Measurements from ENCODE around the gene GARIN1A. TPM values are rescaled to one million over a fixed set of nuclear protein-coding genes. Genes with fewer than 3 reads are reported as not detected.
"Not testable (repeated sequence)": the region's sequence is repeated elsewhere in the genome, so short reads cannot be mapped to it uniquely, and the experiment has no call there.

The GARIN1A gene
- total RNA-seq, 2 donors from 2014 or later: 0.81 to 2.3 TPM

DNA sequence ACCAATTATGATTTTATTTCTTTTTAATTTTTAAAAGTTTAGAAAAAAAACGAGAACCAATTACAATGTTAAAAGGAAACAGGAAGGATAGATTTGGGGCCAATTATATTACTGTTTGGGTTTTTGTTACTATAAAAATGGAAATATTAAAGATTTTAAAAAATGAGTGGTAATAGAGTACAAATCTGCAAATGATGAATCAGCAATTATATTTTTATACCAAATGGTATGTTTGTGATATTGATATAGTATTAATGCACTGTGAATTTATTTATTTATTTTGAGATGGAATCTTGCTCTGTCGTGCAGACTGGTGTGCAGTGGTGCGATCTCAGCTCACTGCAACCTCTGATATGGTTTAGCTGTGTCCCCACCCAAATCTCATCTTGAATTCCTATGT is 11.5 kb upstream of the GARIN1A start:
- DNase-seq (ENCODE audit: low spot score): no peak
- Histone ChIP-seq H3K27me3 (replicated peaks; ENCODE audit: insufficient read depth) (no peaks in the 10 kb centered on the region), H3K27ac (no peak overlapping the region), H3K4me1 (ENCODE audit: control insufficient read depth in 1 of 2, low read depth in 2 of 2) (no peaks in the 10 kb centered on the region), H3K4me3 (no peak overlapping the region), H3K36me3 (no peaks in the 10 kb centered on the region), H3K9me3 (peaks cover 8% of the 10 kb centered on the region)
- TF ChIP-seq, protein P1, sequence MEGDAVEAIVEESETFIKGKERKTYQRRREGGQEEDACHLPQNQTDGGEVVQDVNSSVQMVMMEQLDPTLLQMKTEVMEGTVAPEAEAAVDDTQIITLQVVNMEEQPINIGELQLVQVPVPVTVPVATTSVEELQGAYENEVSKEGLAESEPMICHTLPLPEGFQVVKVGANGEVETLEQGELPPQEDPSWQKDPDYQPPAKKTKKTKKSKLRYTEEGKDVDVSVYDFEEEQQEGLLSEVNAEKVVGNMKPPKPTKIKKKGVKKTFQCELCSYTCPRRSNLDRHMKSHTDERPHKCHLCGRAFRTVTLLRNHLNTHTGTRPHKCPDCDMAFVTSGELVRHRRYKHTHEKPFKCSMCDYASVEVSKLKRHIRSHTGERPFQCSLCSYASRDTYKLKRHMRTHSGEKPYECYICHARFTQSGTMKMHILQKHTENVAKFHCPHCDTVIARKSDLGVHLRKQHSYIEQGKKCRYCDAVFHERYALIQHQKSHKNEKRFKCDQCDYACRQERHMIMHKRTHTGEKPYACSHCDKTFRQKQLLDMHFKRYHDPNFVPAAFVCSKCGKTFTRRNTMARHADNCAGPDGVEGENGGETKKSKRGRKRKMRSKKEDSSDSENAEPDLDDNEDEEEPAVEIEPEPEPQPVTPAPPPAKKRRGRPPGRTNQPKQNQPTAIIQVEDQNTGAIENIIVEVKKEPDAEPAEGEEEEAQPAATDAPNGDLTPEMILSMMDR (IDR thresholded peaks at IDR 0.05): no peak
- ATAC-seq (ENCODE audit: insufficient number of reproducible peaks, low FRiP score, low read depth): no peak

DNA sequence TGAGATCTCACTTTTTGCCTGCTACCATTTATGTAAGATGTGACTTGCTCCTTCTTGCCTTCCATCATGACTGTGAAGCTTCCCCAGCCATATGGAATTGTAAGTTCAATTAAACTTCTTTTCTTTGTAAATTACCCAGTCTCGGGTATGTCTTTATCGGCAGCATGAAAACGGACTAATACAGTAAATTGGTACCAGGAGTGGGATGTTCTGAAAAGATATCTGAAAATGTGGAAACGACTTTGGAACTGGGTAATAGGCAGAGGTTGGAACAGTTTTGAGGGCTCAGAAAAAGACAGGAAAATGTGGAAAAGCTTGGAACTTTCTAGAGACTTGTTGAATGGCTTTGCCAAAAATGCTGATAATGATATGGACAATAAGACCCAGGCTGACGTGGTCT is 10.6 kb upstream of the GARIN1A start:
- peaks cover 8% of the 10 kb centered on the region for H3K9me3 ChIP-seq
- no peak for ATAC-seq (ENCODE audit: insufficient number of reproducible peaks, low FRiP score, low read depth)
- no peaks in the 10 kb centered on the region for H3K27me3 ChIP-seq (replicated peaks; ENCODE audit: insufficient read depth)
- H3K36me3 ChIP-seq: no peaks in the 10 kb centered on the region
- no peak for DNase-seq (ENCODE audit: low spot score)
- no peaks in the 10 kb centered on the region for H3K4me1 ChIP-seq (ENCODE audit: control insufficient read depth in 1 of 2, low read depth in 2 of 2)
- TF ChIP-seq, protein P1 (IDR thresholded peaks at IDR 0.05): no peak
- H3K4me3 ChIP-seq: no peak overlapping the region
- H3K27ac ChIP-seq: no peak overlapping the region

DNA sequence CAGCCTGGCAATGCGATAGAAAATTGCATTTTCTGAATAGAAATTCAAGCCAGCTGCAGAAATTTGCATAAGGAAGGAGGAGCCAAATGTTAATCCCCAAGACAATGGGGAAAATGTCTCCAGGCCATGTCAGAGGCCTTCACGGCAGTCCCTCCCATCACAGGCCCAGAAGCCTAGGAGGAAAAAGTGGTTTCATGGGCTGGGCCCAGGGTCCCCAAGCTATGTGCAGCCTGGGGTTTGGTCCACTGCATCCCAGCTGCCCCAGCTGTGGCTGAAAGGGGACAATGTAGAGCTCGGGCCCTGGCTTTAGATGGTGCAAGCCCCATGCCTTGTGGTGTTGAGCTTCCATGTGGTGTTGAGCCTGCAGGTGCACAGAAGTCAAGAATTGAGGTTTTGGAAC is 10.0 kb upstream of the GARIN1A start:
- no peaks in the 10 kb centered on the region for H3K27me3 ChIP-seq (replicated peaks; ENCODE audit: insufficient read depth)
- TF ChIP-seq, protein P1 (IDR thresholded peaks at IDR 0.05): no peak
- H3K36me3 ChIP-seq: no peaks in the 10 kb centered on the region
- no peaks in the 10 kb centered on the region for H3K4me1 ChIP-seq (ENCODE audit: control insufficient read depth in 1 of 2, low read depth in 2 of 2)
- DNase-seq (ENCODE audit: low spot score) (no peak), ATAC-seq (ENCODE audit: insufficient number of reproducible peaks, low FRiP score, low read depth) (no peak)
- H3K4me3 ChIP-seq: no peak overlapping the region
- H3K9me3 ChIP-seq: peaks cover 8% of the 10 kb centered on the region
- no peak overlapping the region for H3K27ac ChIP-seq

DNA sequence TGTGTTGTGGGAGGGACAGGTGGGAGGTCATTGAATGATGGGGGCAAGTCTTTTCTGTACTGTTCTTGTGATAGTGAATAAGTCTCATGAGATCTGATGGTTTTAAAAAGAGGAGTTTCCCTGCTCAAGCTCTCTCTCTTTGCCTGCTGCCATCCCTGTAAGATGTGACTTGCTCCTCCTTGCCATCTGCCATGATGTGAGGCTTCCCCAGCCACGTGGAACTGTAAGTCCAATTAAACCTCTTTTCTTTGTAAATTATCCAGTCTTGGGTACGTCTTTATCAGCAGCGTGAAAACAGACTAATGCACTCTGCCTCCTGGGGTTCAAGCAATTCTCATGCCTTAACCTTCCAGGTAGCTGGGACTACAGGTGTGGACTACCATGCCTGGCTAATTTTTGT is 8.9 kb upstream of the GARIN1A start:
- not testable (repeated sequence) for H3K4me3 ChIP-seq; DNase-seq (ENCODE audit: low spot score)

DNA sequence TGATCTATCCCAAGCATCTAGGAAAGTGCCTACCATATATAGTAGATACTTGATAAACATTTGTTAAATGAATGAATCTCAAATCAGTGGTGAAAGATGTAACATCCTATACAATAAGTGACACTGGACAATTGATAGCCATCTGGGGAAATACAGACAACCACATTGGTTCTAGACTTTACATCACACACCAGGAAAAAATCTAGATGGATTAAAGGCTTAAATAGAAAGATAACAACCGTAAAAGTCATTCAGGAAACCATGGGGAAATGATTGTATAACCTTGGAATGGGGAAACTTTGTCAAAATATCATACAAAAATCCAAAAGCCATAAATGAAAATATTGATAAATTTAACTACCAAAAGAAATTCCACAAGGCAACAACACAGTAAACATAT is 7.0 kb upstream of the GARIN1A start:
- Histone ChIP-seq H3K9me3 (peaks cover 8% of the 10 kb centered on the region), H3K27me3 (replicated peaks; ENCODE audit: insufficient read depth) (no peaks in the 10 kb centered on the region), H3K4me1 (ENCODE audit: control insufficient read depth in 1 of 2, low read depth in 2 of 2) (no peaks in the 10 kb centered on the region), H3K27ac (no peak overlapping the region), H3K36me3 (no peaks in the 10 kb centered on the region), H3K4me3 (no peak overlapping the region)
- TF ChIP-seq, protein P1 (IDR thresholded peaks at IDR 0.05): no peak
- ATAC-seq (ENCODE audit: insufficient number of reproducible peaks, low FRiP score, low read depth) (no peak), DNase-seq (ENCODE audit: low spot score) (no peak)

More for the DNA sequence above, 8.9 kb upstream of the GARIN1A start:
- not testable (repeated sequence) for H3K9me3 ChIP-seq; H3K27ac ChIP-seq; H3K27me3 ChIP-seq (replicated peaks; ENCODE audit: insufficient read depth); H3K4me1 ChIP-seq (ENCODE audit: control insufficient read depth in 1 of 2, low read depth in 2 of 2); ATAC-seq (ENCODE audit: insufficient number of reproducible peaks, low FRiP score, low read depth); H3K36me3 ChIP-seq

DNA sequence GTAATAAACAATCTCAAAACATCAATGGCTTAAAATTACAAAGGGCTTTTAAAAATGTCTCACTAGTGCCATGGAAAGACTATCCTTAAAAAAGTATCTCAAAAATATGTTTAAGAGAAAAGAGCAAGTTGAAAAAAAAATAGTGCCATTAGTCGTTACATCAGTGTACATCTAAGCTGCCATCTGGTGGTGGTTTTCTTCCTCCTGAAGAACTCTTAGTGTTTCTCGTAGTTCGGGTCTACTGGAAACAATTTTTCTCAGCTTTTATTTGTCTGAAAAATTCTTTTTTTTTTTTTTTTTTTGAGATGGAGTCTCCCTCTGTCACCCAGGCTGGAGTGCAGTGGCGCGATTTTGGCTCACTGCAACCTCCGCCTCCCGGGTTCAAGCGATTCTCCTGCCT is 5.9 kb upstream of the GARIN1A start:
- no peaks in the 10 kb centered on the region for H3K36me3 ChIP-seq
- no peak for ATAC-seq (ENCODE audit: insufficient number of reproducible peaks, low FRiP score, low read depth)
- no peak overlapping the region for H3K4me3 ChIP-seq
- TF ChIP-seq, protein P1 (IDR thresholded peaks at IDR 0.05): no peak
- H3K27ac ChIP-seq: no peak overlapping the region
- peaks cover 6% of the 10 kb centered on the region for H3K9me3 ChIP-seq
- no peaks in the 10 kb centered on the region for H3K4me1 ChIP-seq (ENCODE audit: control insufficient read depth in 1 of 2, low read depth in 2 of 2)
- no peak for DNase-seq (ENCODE audit: low spot score)
- no peaks in the 10 kb centered on the region for H3K27me3 ChIP-seq (replicated peaks; ENCODE audit: insufficient read depth)
